Heart left ventricle (tissue), 16 donors: ENCODE results near the gene ADARB1. TPM values are rescaled to one million over a fixed set of nuclear protein-coding genes. Genes with fewer than 3 reads are reported as not detected.
A peak's percentile ranks its signal among the peaks of the same experiment; 100 is the strongest.

ENCODE experiments used
- ATAC-seq, 4 donors: fragments of 200-7000 bp; cut with Tn5 transposase; one replicate each; pipeline ENCODE4 v1.9.1; 2020 to 2022; ENCODE audit warnings: moderate library complexity in 4 of 4, mild to moderate bottlenecking in 3 of 4, moderate number of reproducible peaks in 1 of 4
- DNase-seq, 5 donors: peaks; one replicate each; pipeline ENCODE4 v3.0.0-alpha.2; 2020
- H3K27ac ChIP-seq, 12 donors: fragments of 200-600 bp; sonication (generic) in 4 of 12; one replicate each; pipeline versions ENCODE4 v1.5.0 to v1.8.0; 2016 to 2022; ENCODE audit warnings: mild to moderate bottlenecking in 2 of 12
- H3K27me3 ChIP-seq, 9 donors: fragments of 200-600 bp; sonication (generic) in 2 of 9; one replicate each; pipeline versions ENCODE4 v1.5.1 to v1.8.0; 2016 to 2022; ENCODE audit warnings: mild to moderate bottlenecking in 3 of 9
- H3K36me3 ChIP-seq, 9 donors: fragments of 200-600 bp; sonication (generic) in 2 of 9; one replicate each; pipeline versions ENCODE4 v1.5.0 to v1.8.0; 2018 to 2022; ENCODE audit warnings: mild to moderate bottlenecking in 2 of 9
- H3K4me1 ChIP-seq, 12 donors: fragments of 200-600 bp; sonication (generic) in 4 of 12; one replicate each; pipeline versions ENCODE4 v1.5.0 to v1.8.0; 2016 to 2022; ENCODE audit warnings: mild to moderate bottlenecking in 3 of 12
- H3K4me3 ChIP-seq, 12 donors: fragments of 200-600 bp; sonication (generic) in 4 of 12; one replicate each; pipeline versions ENCODE4 v1.5.0 to v1.8.0; 2017 to 2022; ENCODE audit warnings: mild to moderate bottlenecking in 9 of 12, moderate library complexity in 4 of 12
- H3K9me3 ChIP-seq, 12 donors: fragments of 200-600 bp; sonication (generic) in 4 of 12; one replicate each; pipeline versions ENCODE4 v1.5.0 to v1.8.0; 2016 to 2022; ENCODE audit warnings: mild to moderate bottlenecking in 1 of 12
- CTCF ChIP-seq, 12 donors: fragments of 200-600 bp; sonication (generic) in 4 of 12; IDR thresholded peaks; one replicate each; pipeline versions ENCODE4 v1.5.0 to v1.8.0; 2018 to 2022; ENCODE audit warnings: antibody characterized with exemption in 12 of 12, mild to moderate bottlenecking in 5 of 12
- POLR2A ChIP-seq, 2 donors: fragments of 450-650 bp; IDR thresholded peaks; one replicate each; pipeline ENCODE4 v1.6.1; 2017; ENCODE audit warnings: antibody characterized with exemption in 2 of 2, mild to moderate bottlenecking in 2 of 2, moderate library complexity in 2 of 2
- WGBS, 4 donors: extraction: QIAGEN DNeasy Blood & Tissue Kit in 2 of 4; methylation state at CpG; one replicate each; pipeline versions ENCODE4 v1.1.5 to v1.1.7; 2013 to 2018; 5-methylcytosine and 5-hydroxymethylcytosine counted together
- intact Hi-C, 10 donors: fragments of 100-400 bp; cut with DNase I; formaldehyde crosslinking; loops; one replicate each; pipeline versions ENCODE4 v1.11.1 to v1.14.2; 2022
- polyA plus RNA-seq, 2 donors: library from polyadenylated mRNA; stranded (reverse); fragments of 200-250 nt; gene quantifications; one replicate each; pipeline ENCODE4 v1.2.3, GENCODE V29; 2013
- total RNA-seq, 9 donors: library from RNA; depleted of rRNA in 2 of 9; stranded (reverse); fragments of >200 nt in 2 of 9; fragmentation: NEBNext Ultra II Directional in 3 of 9; extraction: Animal tissue kit (Norgen Biotek cat#: 25700) in 3 of 9; gene quantifications; one replicate each; pipeline versions ENCODE4 v1.1.0 to v1.2.4, GENCODE V29; 2016 to 2023
- donor health status: ischemic (EF 13 %, LVEDD 7.1; RV severe dilation, severe dysfunction).
- donor health status: healthy with polysubstance abuse.
- donor health status: DM: no; HTN: yes; CAD: no.
- donor health status: DM: no; HTN: no; CAD: no.
- donor health status: ischemic (EF 25% LVEDD 6.9; RV normal size, moderate dysfunction).
- donor health status: ischemic (EF 25% LVEDD 5.7; RV mildly dilated, moderate dysfunction).
- donor health status: healthy.
- donor health status: DM: yes; HTN: yes; CAD: no.
- donor health status: ischemic (EF 35%, LVEDD 5.7; RV mildly dilated, moderate dysfunction).
- donor health status: nonischemic (EF 11% LVEDD 7.7; RV severe dilation, severe dysfunction).
- donor health status: DM: yes; HTN: yes; CAD: no.
- donor health status: PGD.
- donor health status: ischemic (EF 29% LVEDD 5.4; RV normal size, mild dysfunction).
- donor health status: nonischemic (EF 23%, LVEDD 6.1; RV moderate dilation, normal function).

The ADARB1 gene
- total and polyA plus RNA-seq, 11 donors: 6.9 to 16.3 (median 12.0) TPM

GRCh38 chr21:45228171-45228641 lies 153.8 kb downstream of the ADARB1 start:
- H3K4me3 ChIP-seq: no peak overlapping the region
- no peak for DNase-seq
- H3K4me1 ChIP-seq: peaks cover 0 to 5% (median 0%) of the 10 kb centered on the region in 12 donors
- intact Hi-C loops: no loop called here
- peaks cover 0 to 8% (median 0%) of the 10 kb centered on the region in 9 donors for H3K27me3 ChIP-seq
- H3K27ac ChIP-seq: peak overlapping the region in 1 of 12 donors; percentile 7
- WGBS, 4 donors: 31 to 48% (median 42%) methylated on average over 6 of the region's 6 CpGs
- TF ChIP-seq POLR2A (IDR thresholded peaks at IDR 0.05) (no peak), CTCF (IDR thresholded peaks at IDR 0.05) (no peak)
- H3K36me3 ChIP-seq: peaks cover 0 to 10% (median 6%) of the 10 kb centered on the region in 9 donors
- no peaks in the 10 kb centered on the region for H3K9me3 ChIP-seq
- peak in 2 of 4 donors; percentile 56 for ATAC-seq

GRCh38 chr21:45228656-45229240 lies 154.4 kb downstream of the ADARB1 start:
- H3K36me3 ChIP-seq: peaks cover 0 to 4% (median 2%) of the 10 kb centered on the region in 9 donors
- H3K4me1 ChIP-seq: peaks cover 0 to 5% (median 0%) of the 10 kb centered on the region in 12 donors
- no peak overlapping the region for H3K4me3 ChIP-seq
- DNase-seq: no peak
- 83 to 88% (median 87%) methylated on average over 3 of the region's 3 CpGs for WGBS, 4 donors
- intact Hi-C loops: no loop called here
- TF ChIP-seq CTCF (IDR thresholded peaks at IDR 0.05) (no peak), POLR2A (IDR thresholded peaks at IDR 0.05) (no peak)
- no peak overlapping the region for H3K27ac ChIP-seq
- peaks cover 0 to 13% (median 0%) of the 10 kb centered on the region in 9 donors for H3K27me3 ChIP-seq
- ATAC-seq: no peak
- H3K9me3 ChIP-seq: no peaks in the 10 kb centered on the region

- DNase-seq (no peak), ATAC-seq (no peak)
- Histone ChIP-seq H3K36me3 (no peaks in the 10 kb centered on the region), H3K27me3 (peaks cover 0 to 24% (median 6%) of the 10 kb centered on the region in 9 donors), H3K4me3 (no peak overlapping the region), H3K9me3 (no peaks in the 10 kb centered on the region), H3K27ac (no peak overlapping the region), H3K4me1 (peaks cover 0 to 5% (median 0%) of the 10 kb centered on the region in 12 donors)
- TF ChIP-seq POLR2A (IDR thresholded peaks at IDR 0.05): no peak
- TF ChIP-seq CTCF (IDR thresholded peaks at IDR 0.05): no peak
- intact Hi-C loops: no loop called here
- WGBS, 4 donors: 87 to 93% (median 89%) methylated on average over 3 of the region's 3 CpGs
Observed at GRCh38 chr21:45231705-45232104, 157.3 kb downstream of the ADARB1 start.

- WGBS, 4 donors: 79 to 87% (median 85%) methylated on average over 28 of the region's 28 CpGs
- no peak for ATAC-seq
Observed at GRCh38 chr21:45234127-45234526, 159.7 kb downstream of the ADARB1 start.

More at GRCh38 chr21:45234127-45234526, 159.7 kb downstream of the ADARB1 start:
- DNase-seq: no peak
- intact Hi-C loops: no loop called here
- Histone ChIP-seq H3K27me3 (peaks cover 0 to 24% (median 6%) of the 10 kb centered on the region in 9 donors), H3K36me3 (no peaks in the 10 kb centered on the region), H3K9me3 (no peaks in the 10 kb centered on the region), H3K4me3 (peak overlapping the region in 2 of 12 donors; percentile 13 to 15), H3K27ac (no peak overlapping the region), H3K4me1 (no peaks in the 10 kb centered on the region)
- TF ChIP-seq POLR2A (IDR thresholded peaks at IDR 0.05): no peak
